Jurkat, Clone E6-1 (cell line): ENCODE results near the gene NOP56.

Experiments
- DNase-seq: peaks from one replicate; pipeline ENCODE4 v3.0.0-alpha.2; 2011; ENCODE audit warnings: low read depth, low spot score
- H3K4me3 ChIP-seq: 2 replicates; pipeline ENCODE4 v1.5.1; 2011; ENCODE audit warnings: mild to moderate bottlenecking, low read length, control low read depth, moderate library complexity

NOP56 gene

GRCh38 chr20:2697768-2698167 lies 45.3 kb downstream of the NOP56 start:
- DNase-seq = no peak
- no peak overlapping the region for H3K4me3 ChIP-seq

GRCh38 chr20:2698186-2698817 lies 45.9 kb downstream of the NOP56 start:
- DNase-seq = no peak
- no peak overlapping the region for H3K4me3 ChIP-seq

- no peak overlapping the region for H3K4me3 ChIP-seq
- no peak for DNase-seq
Observed at GRCh38 chr20:2698912-2699311, 46.5 kb downstream of the NOP56 start.

- no peak for DNase-seq
- H3K4me3 ChIP-seq = no peak overlapping the region
Observed at GRCh38 chr20:2699775-2700413, 47.5 kb downstream of the NOP56 start.

DNA sequence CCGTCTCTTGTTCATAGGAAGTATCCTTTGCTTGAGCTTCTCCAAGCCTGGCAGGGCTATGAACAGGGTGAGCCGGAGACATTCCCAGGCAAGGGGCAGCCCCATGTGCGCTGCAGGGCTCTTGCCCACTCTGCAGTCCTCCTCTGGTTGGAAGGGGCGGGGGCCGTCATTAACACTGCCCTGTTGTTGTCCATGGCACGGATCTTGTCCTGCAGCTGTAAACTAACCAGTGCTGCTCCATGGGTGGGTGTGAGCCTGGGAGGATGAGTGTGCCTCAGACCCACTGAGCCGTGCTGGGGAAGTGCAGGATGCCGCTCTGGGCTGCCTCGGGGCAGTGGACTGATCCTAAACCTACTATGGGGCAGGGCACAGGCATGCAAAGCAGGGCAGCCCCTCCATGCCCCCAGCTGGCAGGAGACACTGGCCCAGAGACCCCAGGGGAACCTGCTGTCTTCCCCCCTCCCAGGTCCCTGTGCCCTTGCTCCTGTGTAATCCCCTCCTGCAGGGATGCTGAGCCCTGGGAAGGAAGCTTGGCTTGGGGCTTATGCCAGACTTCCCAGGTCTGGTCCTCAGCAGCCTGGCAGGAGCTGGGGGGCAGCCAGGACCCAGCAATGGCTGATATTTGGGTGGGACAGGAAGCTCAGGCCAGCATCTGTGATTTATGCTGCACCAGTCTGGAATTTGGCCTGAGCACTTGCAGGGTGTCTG lies 48.6 kb downstream of the NOP56 start:
- H3K4me3 ChIP-seq = no peak overlapping the region
- no peak for DNase-seq

GRCh38 chr20:2701671-2702081 lies 49.2 kb downstream of the NOP56 start:
- no peak for DNase-seq
- H3K4me3 ChIP-seq = no peak overlapping the region

GRCh38 chr20:2703716-2704475 lies 51.5 kb downstream of the NOP56 start:
- no peak for DNase-seq
- H3K4me3 ChIP-seq = no peak overlapping the region

- DNase-seq = no peak
- no peak overlapping the region for H3K4me3 ChIP-seq
Observed at GRCh38 chr20:2705931-2706645, 53.7 kb downstream of the NOP56 start.

- no peak overlapping the region for H3K4me3 ChIP-seq
- DNase-seq = no peak
Observed at GRCh38 chr20:2706688-2707352, 54.4 kb downstream of the NOP56 start.

DNA sequence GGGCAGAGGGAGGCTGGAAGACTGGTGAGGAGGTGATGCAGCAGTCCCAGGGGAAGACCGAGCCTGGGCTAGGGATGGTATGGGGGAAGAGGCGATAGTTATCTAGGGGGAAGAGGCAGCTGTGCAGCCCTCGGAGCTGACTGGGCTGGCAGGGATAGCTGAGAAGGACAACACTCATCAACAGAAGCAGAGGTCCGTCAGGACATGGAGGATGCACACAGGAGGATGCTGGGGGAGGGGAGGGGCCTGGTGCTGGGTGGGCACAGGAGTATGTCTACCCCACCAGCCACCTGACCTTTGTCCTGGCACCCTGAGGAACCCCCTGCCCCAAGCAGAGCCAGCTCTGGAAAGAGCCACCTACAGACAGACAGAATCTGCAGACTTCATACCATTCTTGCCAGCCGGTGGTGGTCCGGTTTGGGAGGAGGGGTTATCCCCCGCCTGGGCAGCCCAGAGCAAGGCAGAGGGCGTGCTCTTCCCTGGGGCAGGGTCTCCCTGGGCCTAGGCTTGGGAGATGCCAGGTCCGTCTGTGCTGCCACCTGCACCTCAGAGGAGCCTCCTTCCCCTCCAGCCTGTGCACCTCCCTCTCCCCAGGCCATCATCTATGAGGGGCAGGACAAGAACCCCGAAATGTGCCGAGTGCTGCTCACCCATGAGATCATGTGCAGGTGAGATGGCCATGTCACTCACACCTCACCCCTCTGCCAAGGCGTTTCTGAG lies 55.1 kb downstream of the NOP56 start:
- H3K4me3 ChIP-seq = no peak overlapping the region
- DNase-seq = no peak
